Stimulated activated CD4-positive, alpha-beta T cell treated with anti-CD3 and anti-CD28 coated beads, TNF-alpha, amount 100 ng/mL, for 4 hours (primary cell): ENCODE results near the gene SLC35D1.

Experiments
- DNase-seq, 3 experiments: peaks; one replicate each; pipeline ENCODE4 v3.0.0-alpha.2; 2020; ENCODE audit warnings: low read depth in 3 of 3

Gene SLC35D1

GRCh38 chr1:67044631-67045270, 9.2 kb downstream of the SLC35D1 start:
- DNase-seq = no peak

DNA sequence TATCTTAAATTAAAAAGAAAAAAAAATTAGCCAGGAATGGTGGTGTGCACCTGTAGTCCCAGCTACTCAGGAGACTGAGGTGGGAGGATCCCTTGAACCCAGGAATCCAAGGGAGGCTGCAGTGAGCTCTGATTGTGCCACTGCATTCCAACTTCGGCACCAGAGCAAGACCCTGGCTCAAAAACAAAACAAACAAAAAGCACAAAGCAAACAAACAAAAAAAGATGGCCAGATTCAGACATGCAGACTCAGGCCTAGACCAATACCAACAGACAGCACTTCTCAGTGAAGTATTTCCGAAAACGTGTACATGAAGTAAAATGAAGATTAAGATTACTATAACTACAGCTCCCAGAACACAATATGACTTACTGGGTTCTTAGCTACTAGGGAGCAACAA, 10.6 kb downstream of the SLC35D1 start:
- no peak for DNase-seq

DNA sequence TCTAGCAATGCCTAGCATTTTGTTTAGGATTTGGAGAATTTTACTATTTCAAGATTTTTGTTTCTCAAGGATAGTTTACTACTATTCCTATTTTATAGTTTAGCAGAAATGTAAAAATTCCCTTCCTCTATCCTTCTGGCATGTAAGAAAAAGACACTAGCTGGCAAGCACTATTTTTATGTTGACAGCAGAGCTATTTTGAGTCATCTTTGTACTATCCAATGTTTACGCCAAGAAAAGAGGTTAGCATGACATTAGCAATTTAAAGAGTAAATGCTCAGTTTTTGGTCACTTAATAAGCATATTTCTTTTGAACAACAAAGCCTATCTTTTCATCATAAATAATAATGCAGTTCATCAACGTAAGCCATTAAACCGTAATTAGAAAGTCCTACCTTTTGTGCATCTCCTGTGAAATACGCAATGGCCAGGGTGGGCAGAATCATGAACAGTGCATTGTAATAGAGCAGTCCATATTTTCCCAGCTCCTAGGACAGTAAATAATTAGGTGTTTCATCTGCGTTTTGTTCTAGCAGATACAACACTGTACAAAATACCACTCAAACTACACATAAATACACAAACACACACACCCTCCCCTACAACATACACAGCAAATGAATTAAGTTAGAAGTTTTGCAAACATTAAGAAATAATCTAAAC, 12.0 kb downstream of the SLC35D1 start:
- DNase-seq = no peak

- DNase-seq = no peak
Measured at GRCh38 chr1:67040405-67040804, 13.5 kb downstream of the SLC35D1 start.

GRCh38 chr1:67031859-67032247, 22.1 kb downstream of the SLC35D1 start:
- no peak for DNase-seq

- no peak for DNase-seq
Measured at GRCh38 chr1:67031121-67031858, 22.7 kb downstream of the SLC35D1 start.

- no peak for DNase-seq
Measured at GRCh38 chr1:67029472-67029871, 24.5 kb downstream of the SLC35D1 start.

- DNase-seq = no peak
Measured at GRCh38 chr1:67020765-67021164, 33.2 kb downstream of the SLC35D1 start.

GRCh38 chr1:67020304-67020703, 33.6 kb downstream of the SLC35D1 start:
- DNase-seq = no peak

- no peak for DNase-seq
Measured at GRCh38 chr1:67019600-67020136, 34.3 kb downstream of the SLC35D1 start.

GRCh38 chr1:67019121-67019520, 34.8 kb downstream of the SLC35D1 start:
- DNase-seq = no peak

GRCh38 chr1:67018574-67018973, 35.4 kb downstream of the SLC35D1 start:
- no peak for DNase-seq

GRCh38 chr1:67013573-67013972, 40.4 kb downstream of the SLC35D1 start:
- DNase-seq = no peak

DNA sequence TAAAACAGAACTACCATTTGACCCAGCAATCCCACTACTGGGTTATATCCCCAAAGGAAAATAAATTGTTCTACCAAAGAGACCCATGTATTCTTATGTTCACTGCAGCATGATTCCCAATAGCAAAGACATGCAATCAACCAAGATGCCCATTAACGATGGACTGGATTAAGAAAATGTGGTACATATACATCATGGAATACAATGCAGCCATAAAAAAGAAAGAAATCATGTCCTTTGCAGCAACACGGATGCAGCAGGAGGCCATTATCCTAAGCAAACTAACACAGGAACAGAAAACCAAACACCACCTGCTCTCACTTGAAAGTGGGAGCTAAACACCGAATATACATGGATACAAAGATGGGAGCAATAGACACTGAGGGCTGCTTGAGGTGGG, 44.2 kb downstream of the SLC35D1 start:
- no peak for DNase-seq

- no peak for DNase-seq
Measured at GRCh38 chr1:67005068-67005467, 48.9 kb downstream of the SLC35D1 start.

GRCh38 chr1:67004176-67004575, 49.8 kb downstream of the SLC35D1 start:
- no peak for DNase-seq

- no peak for DNase-seq
Measured at GRCh38 chr1:67001682-67002425, 52.1 kb downstream of the SLC35D1 start.

DNA sequence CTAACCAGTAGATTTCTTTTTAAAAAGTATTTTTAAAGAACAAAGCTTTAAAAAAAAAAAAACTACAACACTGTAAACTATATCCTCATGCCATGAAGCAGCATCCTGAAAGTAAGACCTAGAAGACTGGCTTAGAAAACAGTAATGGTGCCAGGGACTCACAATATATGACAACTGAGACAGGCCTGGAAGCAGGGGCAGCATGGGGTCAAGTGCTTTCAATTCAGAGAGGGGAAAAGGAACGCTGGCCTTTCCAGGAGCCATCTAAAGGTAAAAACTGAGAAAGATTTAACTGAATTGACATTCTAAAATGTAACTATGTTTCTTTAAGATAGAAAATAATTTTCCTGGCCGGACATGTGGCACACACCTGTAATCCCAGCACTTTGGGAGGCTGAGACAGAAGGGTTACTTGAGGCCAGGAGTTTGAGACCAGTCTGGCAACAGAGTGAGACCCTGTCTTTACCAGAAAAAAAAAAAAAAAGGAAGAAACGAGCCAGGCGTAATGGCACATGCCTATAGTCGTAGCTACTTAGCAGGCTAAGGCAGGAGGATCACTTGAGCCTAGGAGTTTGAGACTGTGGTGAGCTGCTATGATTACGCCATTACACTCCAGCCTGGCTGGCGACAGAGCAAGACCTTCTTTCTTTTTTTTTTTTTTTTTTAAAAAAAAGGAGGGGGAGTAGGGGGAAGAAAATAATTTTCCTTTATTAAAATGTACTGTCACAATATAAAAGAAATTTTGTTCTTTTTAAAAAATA, 54.1 kb downstream of the SLC35D1 start:
- no peak for DNase-seq

DNA sequence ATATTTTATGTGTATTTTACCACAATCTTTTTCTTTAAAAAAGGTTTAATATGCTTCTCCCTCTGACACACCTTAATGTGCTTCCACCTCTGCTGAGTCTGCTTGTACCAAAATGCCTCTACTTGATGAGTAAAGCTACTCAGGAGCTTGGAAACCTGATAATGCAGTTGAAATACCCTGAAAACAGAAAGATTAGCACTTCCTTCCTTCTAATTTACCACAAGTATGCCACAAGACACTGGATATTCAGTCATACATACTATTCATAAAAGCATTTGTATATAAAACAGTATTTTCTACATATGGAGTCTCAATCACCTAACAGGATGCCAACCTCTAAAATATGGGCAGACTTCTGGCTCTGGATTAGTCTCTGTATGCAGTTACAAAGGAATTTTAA, 55.0 kb downstream of the SLC35D1 start:
- DNase-seq = no peak

- DNase-seq = peak in 2 of 3 experiments; percentile 31 to 42
Measured at GRCh38 chr1:66996018-66996682, 57.8 kb downstream of the SLC35D1 start.

DNA sequence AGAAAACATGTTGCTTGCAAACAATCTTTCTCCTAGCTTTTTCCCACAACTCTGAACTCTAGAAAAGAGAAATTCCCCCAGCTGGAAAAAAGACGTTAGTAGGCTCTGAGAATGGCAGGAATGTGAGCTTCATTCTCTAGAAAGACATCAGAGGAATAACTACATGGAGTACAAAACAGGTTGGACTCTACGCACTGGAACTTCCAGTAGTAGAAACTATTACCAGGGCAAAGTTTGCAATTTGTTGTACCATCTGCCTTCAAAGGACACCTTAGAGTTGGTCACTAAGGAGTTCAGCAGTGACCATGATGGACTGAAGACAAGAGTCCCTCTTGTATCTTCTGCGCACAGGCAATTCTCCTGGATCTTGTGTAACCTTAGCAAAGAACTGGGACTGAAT, 60.9 kb downstream of the SLC35D1 start:
- no peak for DNase-seq
